Stimulated activated effector memory CD8-positive, alpha-beta T cell treated with anti-CD3 and anti-CD28 coated beads, Interleukin-12 subunit alpha, Interleukin-12 subunit beta, amount 100 ng/mL, for 72 hours (primary cell): ENCODE measurements around the gene MMAB.

ENCODE experiments used
- ATAC-seq: fragments of 150-1000 bp; cut with Tn5 transposase; 2 replicates; pipeline ENCODE4 v1.10.0; 2021
- DNase-seq, 2 donors: peaks; one replicate each; pipeline ENCODE4 v3.0.0; 2021 to 2022; ENCODE audit warnings: low spot score in 2 of 2
- H3K27ac Mint-ChIP-seq: one replicate; pipeline ENCODE4 v1.8.0; 2022; ENCODE audit warnings: mild to moderate bottlenecking, mixed read lengths
- H3K36me3 Mint-ChIP-seq: one replicate; pipeline ENCODE4 v1.8.0; 2022; ENCODE audit warnings: mild to moderate bottlenecking, mixed read lengths
- H3K4me1 Mint-ChIP-seq: one replicate; pipeline ENCODE4 v1.8.0; 2022; ENCODE audit warnings: mixed read lengths
- H3K4me3 Mint-ChIP-seq: one replicate; pipeline ENCODE4 v1.8.0; 2022; ENCODE audit warnings: mild to moderate bottlenecking, mixed read lengths
- H3K9me3 Mint-ChIP-seq: one replicate; pipeline ENCODE4 v1.8.0; 2022; ENCODE audit warnings: mixed read lengths

The MMAB gene

DNA sequence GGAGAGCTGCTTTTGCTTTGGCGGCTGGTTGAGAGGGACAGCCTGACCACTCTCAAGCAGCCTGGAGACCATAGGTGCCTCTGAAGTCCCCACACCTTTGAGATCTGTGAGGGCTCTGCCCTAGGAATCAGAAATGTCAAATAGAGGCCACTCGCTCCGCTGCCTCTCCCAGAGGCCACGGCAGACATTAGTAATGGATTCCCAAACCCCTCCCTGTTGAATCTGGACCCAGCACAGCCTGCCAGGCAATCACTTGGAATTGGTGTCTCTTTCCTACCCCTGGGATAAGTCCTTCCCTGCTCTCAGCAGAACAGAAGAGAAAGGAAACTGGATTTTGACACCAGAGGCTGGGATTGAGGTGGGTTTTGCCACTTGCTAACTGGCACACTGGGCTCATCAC is 25.0 kb downstream of the MMAB start:
- Mint-ChIP-seq H3K4me1 (peaks cover 41% of the 10 kb centered on the region), H3K27ac (no peak overlapping the region), H3K4me3 (no peak overlapping the region), H3K36me3 (no peaks in the 10 kb centered on the region), H3K9me3 (no peaks in the 10 kb centered on the region)
- DNase-seq (no peak), ATAC-seq (no peak)

DNA sequence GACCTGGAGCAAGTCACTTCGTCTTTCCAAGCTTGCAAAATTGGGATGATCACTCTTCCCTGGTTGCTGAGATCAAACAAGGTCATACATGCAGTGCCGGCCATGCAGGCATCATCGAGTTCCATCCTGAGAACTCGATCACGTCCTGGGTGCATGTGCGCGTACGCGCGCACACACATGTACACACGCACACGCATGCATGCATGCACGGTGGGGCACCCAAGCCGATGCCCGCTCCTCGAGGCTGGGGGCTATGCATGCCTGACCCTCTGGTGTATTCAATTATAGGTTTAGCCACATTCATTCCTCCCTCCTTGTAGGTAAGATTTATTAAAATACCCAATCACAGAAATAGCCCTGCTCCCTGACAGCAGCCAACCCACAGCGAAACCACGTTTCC is 26.0 kb downstream of the MMAB start:
- Mint-ChIP-seq H3K27ac (no peak overlapping the region), H3K4me1 (peaks cover 38% of the 10 kb centered on the region)
- no peak for ATAC-seq

DNA sequence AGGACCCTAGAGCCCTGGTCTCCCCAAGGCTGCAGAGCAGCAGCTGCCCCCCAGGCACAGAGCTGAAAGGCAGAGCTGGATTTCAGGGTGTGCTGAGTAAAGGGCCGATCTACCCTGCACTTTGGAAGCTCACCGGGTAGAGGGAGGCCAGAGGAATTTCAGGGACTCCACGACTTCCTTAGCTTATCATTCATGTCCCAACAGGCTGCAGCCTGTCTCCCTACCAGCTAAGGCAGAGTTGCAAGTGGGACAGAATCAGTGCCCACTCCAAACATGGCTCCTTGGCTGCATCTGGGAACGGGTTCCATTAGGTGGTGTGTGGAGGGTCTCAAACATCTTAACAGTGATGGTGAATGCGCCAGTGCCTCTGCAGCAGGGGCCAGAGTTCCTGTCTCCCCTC is 27.5 kb downstream of the MMAB start:
- Mint-ChIP-seq H3K27ac (peak overlapping the region; percentile 89), H3K36me3 (no peaks in the 10 kb centered on the region), H3K9me3 (no peaks in the 10 kb centered on the region), H3K4me3 (no peak overlapping the region), H3K4me1 (peaks cover 37% of the 10 kb centered on the region)
- ATAC-seq (no peak), DNase-seq (no peak)

More for the DNA sequence above, 26.0 kb downstream of the MMAB start:
- no peaks in the 10 kb centered on the region for H3K36me3 Mint-ChIP-seq
- H3K4me3 Mint-ChIP-seq = no peak overlapping the region
- no peak for DNase-seq
- H3K9me3 Mint-ChIP-seq = no peaks in the 10 kb centered on the region

DNA sequence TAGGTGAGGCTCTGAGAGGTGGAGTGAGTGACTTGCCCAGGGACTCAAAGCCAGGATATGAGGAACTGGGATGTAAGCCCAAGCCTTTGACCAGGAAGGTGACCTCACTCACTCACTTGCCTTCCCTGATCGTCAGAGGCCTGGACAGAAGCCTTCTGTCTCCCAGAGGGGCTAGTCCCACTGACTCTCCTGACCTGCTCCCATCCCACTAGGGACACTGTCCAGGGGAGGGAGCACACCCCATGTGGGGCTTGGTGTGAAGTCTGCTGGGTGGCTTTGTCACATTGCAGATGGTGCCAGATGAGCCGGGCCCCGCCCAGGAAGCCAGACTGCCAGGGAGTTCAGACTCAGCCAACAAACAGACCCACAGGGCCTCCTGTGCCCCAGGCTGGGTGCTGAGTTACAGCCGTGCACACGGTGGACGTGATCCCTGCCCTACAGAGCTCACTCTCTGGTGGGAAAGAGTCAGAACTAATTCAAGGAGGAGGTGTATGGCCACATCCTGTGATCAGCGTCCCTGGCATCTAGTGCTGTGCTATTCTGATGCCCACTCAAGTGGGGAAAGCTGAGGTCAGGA is 28.3 kb downstream of the MMAB start:
- Mint-ChIP-seq H3K4me1 (peaks cover 37% of the 10 kb centered on the region), H3K9me3 (no peaks in the 10 kb centered on the region), H3K36me3 (no peaks in the 10 kb centered on the region), H3K4me3 (no peak overlapping the region), H3K27ac (peak overlapping the region; percentile 89)
- DNase-seq (no peak), ATAC-seq (peak; percentile 74)

DNA sequence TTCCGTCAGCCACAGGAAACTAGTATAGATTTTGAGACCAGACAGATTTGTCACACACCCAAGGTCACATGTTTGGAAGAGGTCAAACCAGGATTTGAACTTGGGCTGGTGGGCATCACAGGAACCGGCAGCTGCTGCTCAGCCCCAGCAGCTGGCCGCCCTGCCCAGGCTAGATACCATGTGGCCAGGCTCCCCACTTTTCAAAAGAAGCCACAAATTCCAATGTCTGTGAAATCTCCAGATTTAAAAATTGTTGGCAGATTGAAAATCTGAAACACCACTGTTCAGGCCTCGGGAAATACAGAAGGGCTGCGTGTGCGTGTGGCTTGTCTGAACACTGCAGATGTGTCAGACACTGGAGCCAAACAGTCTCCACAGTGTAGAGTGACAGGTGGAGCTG is 30.4 kb downstream of the MMAB start:
- ATAC-seq (no peak), DNase-seq (no peak)
- Mint-ChIP-seq H3K36me3 (no peaks in the 10 kb centered on the region), H3K4me1 (peaks cover 37% of the 10 kb centered on the region), H3K27ac (no peak overlapping the region), H3K9me3 (no peaks in the 10 kb centered on the region), H3K4me3 (no peak overlapping the region)

DNA sequence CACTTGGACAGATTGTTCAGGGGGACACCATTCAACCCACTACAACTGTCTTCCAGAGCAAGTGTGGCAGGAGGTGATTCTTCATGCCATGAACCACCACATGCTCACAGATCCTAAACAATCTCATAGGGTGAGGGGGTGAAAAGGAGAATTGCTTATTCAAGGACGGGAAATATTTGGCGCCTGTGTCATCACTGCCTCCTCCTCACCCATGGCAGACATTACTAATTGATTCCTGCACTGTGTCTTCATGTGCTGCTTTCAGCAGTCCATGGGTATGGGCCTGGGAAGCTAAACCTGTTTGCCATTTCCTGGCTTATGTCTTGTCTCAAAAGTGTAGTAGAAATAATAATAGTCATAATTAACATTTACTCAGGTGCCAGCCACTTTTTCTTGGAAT is 31.3 kb downstream of the MMAB start:
- Mint-ChIP-seq H3K36me3 (no peaks in the 10 kb centered on the region), H3K27ac (no peak overlapping the region), H3K4me1 (peaks cover 29% of the 10 kb centered on the region), H3K4me3 (no peak overlapping the region), H3K9me3 (no peaks in the 10 kb centered on the region)
- DNase-seq (no peak), ATAC-seq (no peak)

DNA sequence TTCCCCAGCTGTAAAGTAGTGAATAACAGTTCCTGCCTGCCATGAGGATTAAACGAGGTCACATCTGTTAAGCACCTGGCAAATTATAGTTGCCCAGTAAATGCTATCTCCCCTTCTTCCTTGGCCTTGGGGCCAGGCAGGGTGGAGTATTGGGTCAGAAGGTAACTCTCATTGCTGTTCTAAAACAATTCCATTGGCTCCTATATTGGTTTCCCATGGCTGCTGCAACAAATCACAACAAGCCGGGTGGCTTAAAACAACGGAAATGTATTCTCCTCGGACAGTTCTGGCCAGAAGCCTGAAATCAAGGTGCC is 31.9 kb downstream of the MMAB start:
- Mint-ChIP-seq H3K4me3 (no peak overlapping the region), H3K4me1 (peaks cover 29% of the 10 kb centered on the region), H3K9me3 (no peaks in the 10 kb centered on the region), H3K27ac (no peak overlapping the region), H3K36me3 (peaks cover 5% of the 10 kb centered on the region)
- ATAC-seq (no peak), DNase-seq (no peak)

DNA sequence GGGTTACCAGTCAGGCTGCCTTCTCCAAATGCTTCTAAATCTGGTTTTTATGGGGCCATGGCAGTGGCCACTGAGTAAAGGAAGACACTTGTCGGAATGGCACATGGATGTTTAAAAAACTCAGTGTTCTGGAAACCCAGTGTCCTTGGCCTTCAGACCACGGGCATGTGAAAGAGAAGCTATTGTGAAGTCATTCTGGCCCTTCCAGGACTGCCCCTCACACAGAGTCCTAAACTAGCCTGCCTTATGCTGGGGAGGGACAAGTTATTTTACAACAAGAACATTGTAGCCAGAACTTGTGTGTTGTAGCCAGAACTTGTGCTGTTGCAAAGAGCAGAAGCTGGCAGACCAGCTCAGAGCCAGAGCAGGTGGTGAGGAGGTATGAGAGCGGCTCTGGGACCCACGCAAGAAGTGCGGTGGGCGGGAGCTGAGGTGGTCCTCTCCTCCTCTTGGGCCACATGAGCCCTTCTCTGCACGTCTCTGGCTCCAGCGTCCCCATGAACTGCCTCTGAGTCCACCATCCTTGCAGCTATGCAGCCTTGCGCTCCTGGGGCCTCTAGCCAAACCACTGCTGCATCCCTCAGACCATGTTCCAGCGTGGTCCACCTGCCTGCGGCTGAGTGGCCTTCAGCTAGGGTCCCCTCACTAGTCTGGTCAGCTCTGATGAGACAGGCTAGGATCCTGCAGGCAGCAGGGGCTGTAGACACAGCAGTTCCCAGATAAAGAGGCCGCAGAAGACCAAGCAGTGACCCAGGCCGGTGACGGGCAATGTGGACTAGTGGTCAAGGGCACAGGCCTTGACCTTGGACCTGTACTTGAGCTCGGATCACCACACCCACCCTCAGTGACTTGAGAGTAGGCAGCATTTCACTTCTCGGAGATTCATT is 32.5 kb downstream of the MMAB start:
- no peak overlapping the region for H3K27ac Mint-ChIP-seq
- H3K36me3 Mint-ChIP-seq = peaks cover 6% of the 10 kb centered on the region
- no peaks in the 10 kb centered on the region for H3K9me3 Mint-ChIP-seq
- DNase-seq (no peak), ATAC-seq (no peak)
- H3K4me1 Mint-ChIP-seq = peaks cover 26% of the 10 kb centered on the region
- no peak overlapping the region for H3K4me3 Mint-ChIP-seq

DNA sequence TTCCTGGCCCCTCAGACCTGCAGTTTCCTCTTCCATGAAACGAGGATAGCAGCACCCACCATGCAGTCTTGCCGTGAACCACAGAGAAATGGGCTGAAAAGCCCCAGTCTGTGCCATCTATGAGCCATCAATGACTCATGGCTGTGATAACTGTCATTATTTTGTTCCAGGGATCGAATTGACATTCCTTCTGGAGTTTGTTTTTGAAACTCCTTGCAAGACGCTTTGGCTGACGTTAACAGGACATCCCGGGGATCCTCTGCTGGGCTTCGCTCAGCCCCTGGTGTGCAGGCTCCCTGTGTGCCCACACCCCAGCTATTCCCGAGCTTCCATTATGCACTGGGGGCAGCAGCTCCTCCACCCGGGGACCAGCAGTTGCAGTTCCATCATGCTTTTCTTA is 33.8 kb downstream of the MMAB start:
- DNase-seq (no peak), ATAC-seq (no peak)
- Mint-ChIP-seq H3K36me3 (peaks cover 6% of the 10 kb centered on the region), H3K4me3 (no peak overlapping the region), H3K9me3 (no peaks in the 10 kb centered on the region), H3K4me1 (peaks cover 14% of the 10 kb centered on the region), H3K27ac (no peak overlapping the region)

DNA sequence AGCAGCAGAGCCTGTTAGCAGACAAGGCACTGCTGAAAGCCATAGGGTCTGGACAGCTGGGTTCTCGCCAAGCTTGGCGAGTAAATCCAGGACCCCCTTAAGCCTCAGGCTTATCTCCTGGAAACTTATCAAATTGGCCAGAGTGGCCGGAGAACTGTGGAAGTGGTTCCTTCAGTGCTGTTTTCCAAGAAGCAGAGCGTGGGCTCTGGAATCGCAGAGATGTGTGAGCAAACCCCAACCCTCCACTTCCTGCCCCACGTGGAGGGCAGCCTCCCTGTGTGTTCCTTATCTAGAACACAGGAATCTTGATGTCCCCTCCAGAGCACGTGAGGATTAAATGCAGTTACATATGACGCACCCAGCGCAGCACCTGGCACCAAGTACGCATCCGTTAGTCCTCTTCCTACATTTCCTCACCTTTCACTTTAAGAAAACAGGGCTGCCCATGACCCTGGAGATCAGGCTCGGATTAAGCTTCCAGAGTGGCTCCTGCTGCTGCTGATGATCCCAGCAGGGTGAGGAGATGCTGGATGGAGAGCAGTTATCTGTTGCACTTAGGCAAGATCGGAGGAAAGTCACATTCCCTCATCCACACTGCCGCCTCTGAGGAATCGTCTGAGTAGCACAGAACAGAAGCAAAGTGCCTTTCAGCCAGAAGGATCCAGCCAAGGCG is 35.0 kb downstream of the MMAB start:
- Mint-ChIP-seq H3K4me1 (peaks cover 2% of the 10 kb centered on the region), H3K27ac (no peak overlapping the region), H3K36me3 (peaks cover 9% of the 10 kb centered on the region), H3K4me3 (no peak overlapping the region), H3K9me3 (no peaks in the 10 kb centered on the region)
- no peak for ATAC-seq
- DNase-seq = no peak

DNA sequence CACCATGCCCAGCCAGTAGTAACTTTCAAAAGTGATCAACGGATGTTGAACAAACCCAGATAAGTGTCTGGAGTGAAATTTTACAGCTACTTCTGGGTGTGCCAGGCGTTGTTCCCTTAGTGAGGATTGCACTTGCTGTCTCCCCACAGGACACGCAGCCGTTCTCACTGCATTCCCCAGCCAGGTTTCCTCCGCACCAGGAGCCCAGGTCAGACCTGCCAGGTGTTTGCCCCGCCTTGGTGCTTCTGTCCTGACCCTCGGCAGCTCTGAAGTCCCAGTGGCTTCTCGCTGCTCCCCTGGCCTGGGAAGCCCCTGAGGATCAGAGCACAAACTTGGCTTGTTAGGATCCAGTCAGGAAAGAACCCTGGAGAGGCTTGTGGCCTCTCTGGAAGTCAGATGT is 36.2 kb downstream of the MMAB start:
- Mint-ChIP-seq H3K9me3 (no peaks in the 10 kb centered on the region), H3K4me1 (no peaks in the 10 kb centered on the region), H3K36me3 (peaks cover 15% of the 10 kb centered on the region), H3K4me3 (no peak overlapping the region), H3K27ac (no peak overlapping the region)
- ATAC-seq (no peak), DNase-seq (no peak)

DNA sequence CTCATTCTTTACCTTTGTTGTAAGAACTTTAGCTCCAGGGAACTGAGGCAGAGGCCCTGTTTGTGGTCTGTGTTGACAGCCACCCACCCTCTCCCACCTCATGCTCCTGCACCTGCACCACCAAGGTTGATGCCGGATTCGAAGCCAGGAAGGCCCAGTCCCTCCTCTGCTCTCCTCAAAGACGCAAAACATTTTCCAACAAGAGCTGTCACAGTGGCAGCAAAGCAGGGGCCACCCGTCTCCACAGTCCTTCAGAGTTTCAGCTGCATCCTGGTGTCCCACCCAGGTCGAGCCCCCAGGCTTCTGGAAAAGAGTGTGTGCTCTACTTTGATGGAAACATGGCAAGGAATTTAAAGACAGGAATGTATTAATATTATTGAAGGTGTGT is 37.4 kb downstream of the MMAB start:
- ATAC-seq (no peak), DNase-seq (no peak)
- H3K27ac Mint-ChIP-seq = no peak overlapping the region
- H3K4me3 Mint-ChIP-seq = no peak overlapping the region
- H3K9me3 Mint-ChIP-seq = no peaks in the 10 kb centered on the region
- peaks cover 15% of the 10 kb centered on the region for H3K36me3 Mint-ChIP-seq
- H3K4me1 Mint-ChIP-seq = no peaks in the 10 kb centered on the region

DNA sequence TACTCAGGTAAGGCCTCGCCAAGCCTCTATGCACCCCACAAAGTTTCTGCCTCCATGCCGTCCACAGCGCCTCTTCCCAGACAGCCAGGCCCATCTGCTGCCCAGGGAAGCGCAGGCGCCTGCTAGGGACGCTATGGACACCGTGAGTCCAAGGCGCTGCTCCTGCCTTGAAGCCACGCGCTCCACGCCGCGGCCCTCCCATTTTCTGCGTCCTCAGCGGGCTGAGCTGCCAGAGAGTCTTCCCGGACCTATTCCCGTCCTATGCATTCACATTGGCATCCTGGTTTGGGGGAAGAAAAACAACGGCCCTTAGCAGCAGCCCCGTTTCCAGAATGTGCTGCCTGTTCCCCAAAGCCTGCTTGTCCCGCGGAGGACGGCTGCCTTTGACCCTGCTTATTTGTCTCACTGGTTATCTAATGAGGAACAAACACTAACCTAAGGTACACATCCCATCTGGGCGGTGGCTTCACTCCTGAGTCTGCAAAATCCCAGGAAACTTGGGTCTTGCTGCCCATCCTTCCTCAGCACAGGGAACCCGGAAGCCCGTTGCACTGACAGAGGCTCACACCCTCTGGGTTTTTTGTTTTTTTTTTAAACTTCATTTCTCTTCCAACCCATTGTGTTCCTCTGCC is 38.0 kb downstream of the MMAB start:
- no peak overlapping the region for H3K4me3 Mint-ChIP-seq
- ATAC-seq = no peak
- H3K4me1 Mint-ChIP-seq = no peaks in the 10 kb centered on the region
- no peak overlapping the region for H3K27ac Mint-ChIP-seq
- DNase-seq = no peak
- H3K9me3 Mint-ChIP-seq = no peaks in the 10 kb centered on the region
- peaks cover 16% of the 10 kb centered on the region for H3K36me3 Mint-ChIP-seq

DNA sequence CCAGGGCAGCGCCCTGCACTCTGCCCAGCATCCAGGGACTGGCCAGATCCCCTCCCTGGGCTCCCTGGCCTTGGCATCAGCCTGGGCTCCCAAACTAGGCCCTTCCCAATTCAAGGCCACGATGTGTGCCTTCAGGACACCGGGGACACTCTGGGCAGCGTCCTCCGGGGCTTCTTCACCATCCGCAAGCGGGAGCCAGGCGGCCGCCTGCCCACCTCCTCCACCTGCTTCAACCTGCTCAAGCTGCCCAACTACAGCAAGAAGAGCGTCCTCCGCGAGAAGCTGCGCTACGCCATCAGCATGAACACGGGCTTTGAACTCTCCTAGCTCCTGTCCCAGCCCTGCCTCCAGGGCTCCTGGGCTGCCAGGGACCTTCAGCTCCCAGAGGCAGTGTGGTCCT is 38.8 kb downstream of the MMAB start:
- no peak overlapping the region for H3K4me3 Mint-ChIP-seq
- no peaks in the 10 kb centered on the region for H3K9me3 Mint-ChIP-seq
- no peak overlapping the region for H3K27ac Mint-ChIP-seq
- H3K4me1 Mint-ChIP-seq = no peaks in the 10 kb centered on the region
- H3K36me3 Mint-ChIP-seq = peaks cover 24% of the 10 kb centered on the region
- DNase-seq (no peak), ATAC-seq (no peak)

DNA sequence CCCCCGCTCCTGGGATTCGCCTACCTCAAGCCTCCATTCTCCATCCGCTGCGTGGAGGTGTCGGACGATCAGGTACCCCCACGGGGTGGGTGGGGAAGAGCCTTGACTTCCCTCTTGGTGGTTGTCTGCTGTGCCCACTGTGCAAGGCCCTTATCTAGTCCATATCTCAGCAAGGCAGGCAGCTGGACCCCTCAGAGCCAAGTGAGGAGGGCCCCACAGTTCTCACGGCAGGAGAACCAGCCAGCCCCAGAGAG is 39.9 kb downstream of the MMAB start:
- peaks cover 29% of the 10 kb centered on the region for H3K36me3 Mint-ChIP-seq

More for the DNA sequence above, 39.9 kb downstream of the MMAB start:
- DNase-seq (no peak), ATAC-seq (no peak)
- no peaks in the 10 kb centered on the region for H3K9me3 Mint-ChIP-seq
- H3K27ac Mint-ChIP-seq = no peak overlapping the region
- H3K4me1 Mint-ChIP-seq = no peaks in the 10 kb centered on the region
- no peak overlapping the region for H3K4me3 Mint-ChIP-seq
